HG03060 (cell line): ENCODE measurements around the gene CPA5.

ENCODE experiments used
- ATAC-seq: cut with Tn5 transposase; IDR thresholded peaks from one replicate; pipeline ENCODE4 v1.9.1; 2021; ENCODE audit warnings: low read depth, moderate number of reproducible peaks; ENCODE audit not compliant: unreplicated experiment

Gene CPA5

GRCh38 chr7:130393841-130394411, 49.3 kb downstream of the CPA5 start:
- ATAC-seq, result no peak

- no peak for ATAC-seq
Observed at GRCh38 chr7:130394421-130395195, 50.0 kb downstream of the CPA5 start.

GRCh38 chr7:130395421-130395820, 50.8 kb downstream of the CPA5 start:
- ATAC-seq, result no peak

GRCh38 chr7:130396109-130396508, 51.5 kb downstream of the CPA5 start:
- ATAC-seq, result no peak

- no peak for ATAC-seq
Observed at GRCh38 chr7:130397051-130397757, 52.6 kb downstream of the CPA5 start.

- ATAC-seq, result no peak
Observed at GRCh38 chr7:130397758-130398073, 53.1 kb downstream of the CPA5 start.

GRCh38 chr7:130398526-130399090, 54.0 kb downstream of the CPA5 start:
- ATAC-seq, result no peak

- ATAC-seq, result no peak
Observed at GRCh38 chr7:130400120-130400572, 55.5 kb downstream of the CPA5 start.

GRCh38 chr7:130401101-130401500, 56.5 kb downstream of the CPA5 start:
- no peak for ATAC-seq

GRCh38 chr7:130401578-130401977, 57.0 kb downstream of the CPA5 start:
- no peak for ATAC-seq

GRCh38 chr7:130405003-130405402, 60.4 kb downstream of the CPA5 start:
- ATAC-seq, result no peak

GRCh38 chr7:130409067-130409711, 64.6 kb downstream of the CPA5 start:
- no peak for ATAC-seq

GRCh38 chr7:130409712-130410072, 65.1 kb downstream of the CPA5 start:
- ATAC-seq, result no peak

GRCh38 chr7:130410868-130411541, 66.4 kb downstream of the CPA5 start:
- no peak for ATAC-seq

GRCh38 chr7:130413201-130413600, 68.6 kb downstream of the CPA5 start:
- no peak for ATAC-seq

GRCh38 chr7:130415006-130415405, 70.4 kb downstream of the CPA5 start:
- no peak for ATAC-seq

- ATAC-seq, result no peak
Observed at GRCh38 chr7:130417213-130417612, 72.6 kb downstream of the CPA5 start.

GRCh38 chr7:130418306-130418705, 73.7 kb downstream of the CPA5 start:
- ATAC-seq, result no peak
